Hepatocyte (in vitro differentiated cells): Measurements from ENCODE around the gene ABCE1.

ENCODE experiments used
- CTCF ChIP-seq: fragments of 200-600 bp; sonication (generic); IDR thresholded peaks from 2 replicates; pipeline ENCODE4 v1.5.1; 2016; ENCODE audit warnings: antibody characterized with exemption, mild to moderate bottlenecking; ENCODE audit not compliant: poor library complexity
- EZH2phosphoT487 ChIP-seq: fragments of 200-600 bp; sonication (generic); IDR thresholded peaks from one replicate; pipeline ENCODE4 v1.6.1; 2018; ENCODE audit warnings: antibody characterized with exemption, mild to moderate bottlenecking, low read depth, moderate library complexity; ENCODE audit not compliant: unreplicated experiment, severe bottlenecking

GRCh38 chr4:145055533-145056257, 42.4 kb upstream of the ABCE1 start:
- TF ChIP-seq CTCF (no peak), EZH2phosphoT487 (no peak)
